WTC11 (cell line): ENCODE measurements around the gene STPG4. TPM values are rescaled to one million over a fixed set of nuclear protein-coding genes. Genes with fewer than 3 reads are reported as not detected.
A peak's percentile ranks its signal among the peaks of the same experiment; 100 is the strongest.

Experiments used
- ATAC-seq: fragments of 200-7000 bp; cut with Tn5 transposase; 2 replicates; pipeline ENCODE4 v1.10.0; 2021; ENCODE audit warnings: mild to moderate bottlenecking, moderate library complexity
- CTCF ChIA-PET: fragments of 300-600 bp; sonication (Branson Sonifier 250); formaldehyde crosslinking; loops from one replicate; lab custom pipeline; 2021; ENCODE audit warnings: antibody characterized with exemption; lab: Charles Lee
- POLR2A ChIA-PET: fragments of 350-600 bp; sonication (Branson Sonifier 250); formaldehyde crosslinking; loops from one replicate; lab custom pipeline; 2021; ENCODE audit warnings: antibody characterized with exemption; lab: Charles Lee
- DNase-seq: peaks from one replicate; pipeline ENCODE4 v3.0.0; 2021; ENCODE audit warnings: low spot score
- H3K27ac Mint-ChIP-seq: 2 replicates; pipeline ENCODE4 v1.8.0; 2021; ENCODE audit warnings: mixed read lengths
- H3K27me3 Mint-ChIP-seq: 2 replicates; pipeline ENCODE4 v1.8.0; 2021; ENCODE audit warnings: low read depth, mild to moderate bottlenecking, moderate library complexity, mixed read lengths
- H3K36me3 Mint-ChIP-seq: 2 replicates; pipeline ENCODE4 v1.8.0; 2021; ENCODE audit warnings: mixed read lengths
- H3K4me1 Mint-ChIP-seq: 2 replicates; pipeline ENCODE4 v1.8.0; 2022; ENCODE audit warnings: mixed read lengths
- H3K4me3 Mint-ChIP-seq: 2 replicates; pipeline ENCODE4 v1.8.0; 2021; ENCODE audit warnings: mild to moderate bottlenecking, moderate library complexity, mixed read lengths
- H3K9me3 Mint-ChIP-seq: 2 replicates; pipeline ENCODE4 v1.8.0; 2021; ENCODE audit warnings: mixed read lengths
- ARID4B ChIP-seq: sonication (generic); formaldehyde crosslinking; IDR thresholded peaks from 2 replicates; pipeline ENCODE4 v1.8.0; 2023; ENCODE audit warnings: missing genetic modification reagents, mild to moderate bottlenecking, borderline replicate concordance
- ATF1 ChIP-seq: sonication (generic); formaldehyde crosslinking; IDR thresholded peaks from 2 replicates; pipeline ENCODE4 v1.8.1; 2023; ENCODE audit warnings: mild to moderate bottlenecking, moderate library complexity, missing genetic modification reagents
- ATF6 ChIP-seq: sonication (generic); formaldehyde crosslinking; IDR thresholded peaks from 2 replicates; pipeline ENCODE4 v1.8.1; 2023; ENCODE audit warnings: mild to moderate bottlenecking, missing genetic modification reagents
- FOXP1 ChIP-seq: sonication (generic); formaldehyde crosslinking; IDR thresholded peaks from 2 replicates; pipeline ENCODE4 v1.8.0; 2022; ENCODE audit warnings: missing genetic modification reagents, mild to moderate bottlenecking, moderate library complexity, borderline replicate concordance
- HMGA2 ChIP-seq: fragments of 250-450 bp; sonication (Bioruptor Pico); IDR thresholded peaks from 2 replicates; pipeline ENCODE4 v1.4.0; 2021; ENCODE audit warnings: mild to moderate bottlenecking, moderate library complexity
- IRF2 ChIP-seq: sonication (generic); formaldehyde crosslinking; IDR thresholded peaks from 2 replicates; pipeline ENCODE4 v1.8.0; 2022; ENCODE audit warnings: low read depth, missing genetic modification reagents, borderline replicate concordance
- MXD4 ChIP-seq: fragments of 250-450 bp; sonication (Bioruptor Pico); IDR thresholded peaks from 2 replicates; pipeline ENCODE4 v1.8.0; 2021; ENCODE audit warnings: mild to moderate bottlenecking, moderate library complexity, borderline replicate concordance
- NFYB ChIP-seq: sonication (generic); formaldehyde crosslinking; conservative IDR thresholded peaks from 2 replicates; pipeline ENCODE4 v1.8.0; 2022; ENCODE audit warnings: low read depth, missing genetic modification reagents
- PRDM15 ChIP-seq: sonication (generic); formaldehyde crosslinking; IDR thresholded peaks from 2 replicates; pipeline ENCODE4 v1.8.0; 2022; ENCODE audit warnings: missing genetic modification reagents
- RELA ChIP-seq: sonication (generic); formaldehyde crosslinking; IDR thresholded peaks from 2 replicates; pipeline ENCODE4 v1.8.1; 2022; ENCODE audit warnings: missing genetic modification reagents, mild to moderate bottlenecking, borderline replicate concordance
- TEAD4 ChIP-seq: sonication (generic); formaldehyde crosslinking; IDR thresholded peaks from 2 replicates; pipeline ENCODE4 v1.8.0; 2022; ENCODE audit warnings: mild to moderate bottlenecking, missing genetic modification reagents
- ZNF263 ChIP-seq: sonication (generic); formaldehyde crosslinking; IDR thresholded peaks from 2 replicates; pipeline ENCODE4 v1.8.1; 2022; ENCODE audit warnings: low read depth, mild to moderate bottlenecking, moderate library complexity, missing genetic modification reagents
- total RNA-seq: library from RNA; stranded (reverse); gene quantifications from 3 replicates; pipeline ENCODE4 v1.2.3, GENCODE V29; 2021
- TF ChIP-seq, protein P1 (sequence below): sonication (generic); formaldehyde crosslinking; IDR thresholded peaks from 2 replicates; pipeline ENCODE4 v1.8.0; 2022; ENCODE audit warnings: mild to moderate bottlenecking, missing genetic modification reagents
- TF ChIP-seq, protein P2 (sequence below): fragments of 250-450 bp; sonication (Bioruptor Pico); IDR thresholded peaks from 2 replicates; pipeline ENCODE4 v1.9.0; 2021; ENCODE audit warnings: mild to moderate bottlenecking, borderline replicate concordance

Gene STPG4
- total RNA-seq, 1 experiment from 2014 or later = not detected

- peak overlapping the region; percentile 66 for H3K27ac Mint-ChIP-seq
- ATAC-seq = peak; percentile 79
- POLR2A ChIA-PET = no interaction called here
- CTCF ChIA-PET = no interaction called here
- TF ChIP-seq ATF6 (CRISPR knock-in tag) = no peak
- no peak for TF ChIP-seq FOXP1 (CRISPR knock-in tag)
- TF ChIP-seq IRF2 = no peak
- TF ChIP-seq MXD4 (CRISPR knock-in tag) = no peak
- no peak for TF ChIP-seq ARID4B (CRISPR knock-in tag)
- TF ChIP-seq PRDM15 (CRISPR knock-in tag) = no peak
- TF ChIP-seq NFYB (CRISPR knock-in tag) = no peak
- no peak for TF ChIP-seq ZNF263 (CRISPR knock-in tag)
- TF ChIP-seq, protein P1, sequence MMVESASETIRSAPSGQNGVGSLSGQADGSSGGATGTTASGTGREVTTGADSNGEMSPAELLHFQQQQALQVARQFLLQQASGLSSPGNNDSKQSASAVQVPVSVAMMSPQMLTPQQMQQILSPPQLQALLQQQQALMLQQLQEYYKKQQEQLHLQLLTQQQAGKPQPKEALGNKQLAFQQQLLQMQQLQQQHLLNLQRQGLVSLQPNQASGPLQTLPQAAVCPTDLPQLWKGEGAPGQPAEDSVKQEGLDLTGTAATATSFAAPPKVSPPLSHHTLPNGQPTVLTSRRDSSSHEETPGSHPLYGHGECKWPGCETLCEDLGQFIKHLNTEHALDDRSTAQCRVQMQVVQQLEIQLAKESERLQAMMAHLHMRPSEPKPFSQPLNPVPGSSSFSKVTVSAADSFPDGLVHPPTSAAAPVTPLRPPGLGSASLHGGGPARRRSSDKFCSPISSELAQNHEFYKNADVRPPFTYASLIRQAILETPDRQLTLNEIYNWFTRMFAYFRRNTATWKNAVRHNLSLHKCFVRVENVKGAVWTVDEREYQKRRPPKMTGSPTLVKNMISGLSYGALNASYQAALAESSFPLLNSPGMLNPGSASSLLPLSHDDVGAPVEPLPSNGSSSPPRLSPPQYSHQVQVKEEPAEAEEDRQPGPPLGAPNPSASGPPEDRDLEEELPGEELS (CRISPR knock-in tag) = no peak
- no peak for TF ChIP-seq TEAD4 (CRISPR knock-in tag)
- no peak for TF ChIP-seq RELA
- TF ChIP-seq, protein P2, sequence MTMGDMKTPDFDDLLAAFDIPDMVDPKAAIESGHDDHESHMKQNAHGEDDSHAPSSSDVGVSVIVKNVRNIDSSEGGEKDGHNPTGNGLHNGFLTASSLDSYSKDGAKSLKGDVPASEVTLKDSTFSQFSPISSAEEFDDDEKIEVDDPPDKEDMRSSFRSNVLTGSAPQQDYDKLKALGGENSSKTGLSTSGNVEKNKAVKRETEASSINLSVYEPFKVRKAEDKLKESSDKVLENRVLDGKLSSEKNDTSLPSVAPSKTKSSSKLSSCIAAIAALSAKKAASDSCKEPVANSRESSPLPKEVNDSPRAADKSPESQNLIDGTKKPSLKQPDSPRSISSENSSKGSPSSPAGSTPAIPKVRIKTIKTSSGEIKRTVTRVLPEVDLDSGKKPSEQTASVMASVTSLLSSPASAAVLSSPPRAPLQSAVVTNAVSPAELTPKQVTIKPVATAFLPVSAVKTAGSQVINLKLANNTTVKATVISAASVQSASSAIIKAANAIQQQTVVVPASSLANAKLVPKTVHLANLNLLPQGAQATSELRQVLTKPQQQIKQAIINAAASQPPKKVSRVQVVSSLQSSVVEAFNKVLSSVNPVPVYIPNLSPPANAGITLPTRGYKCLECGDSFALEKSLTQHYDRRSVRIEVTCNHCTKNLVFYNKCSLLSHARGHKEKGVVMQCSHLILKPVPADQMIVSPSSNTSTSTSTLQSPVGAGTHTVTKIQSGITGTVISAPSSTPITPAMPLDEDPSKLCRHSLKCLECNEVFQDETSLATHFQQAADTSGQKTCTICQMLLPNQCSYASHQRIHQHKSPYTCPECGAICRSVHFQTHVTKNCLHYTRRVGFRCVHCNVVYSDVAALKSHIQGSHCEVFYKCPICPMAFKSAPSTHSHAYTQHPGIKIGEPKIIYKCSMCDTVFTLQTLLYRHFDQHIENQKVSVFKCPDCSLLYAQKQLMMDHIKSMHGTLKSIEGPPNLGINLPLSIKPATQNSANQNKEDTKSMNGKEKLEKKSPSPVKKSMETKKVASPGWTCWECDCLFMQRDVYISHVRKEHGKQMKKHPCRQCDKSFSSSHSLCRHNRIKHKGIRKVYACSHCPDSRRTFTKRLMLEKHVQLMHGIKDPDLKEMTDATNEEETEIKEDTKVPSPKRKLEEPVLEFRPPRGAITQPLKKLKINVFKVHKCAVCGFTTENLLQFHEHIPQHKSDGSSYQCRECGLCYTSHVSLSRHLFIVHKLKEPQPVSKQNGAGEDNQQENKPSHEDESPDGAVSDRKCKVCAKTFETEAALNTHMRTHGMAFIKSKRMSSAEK (CRISPR knock-in tag) = no peak
- TF ChIP-seq HMGA2 (CRISPR knock-in tag) = no peak
- TF ChIP-seq ATF1 (CRISPR knock-in tag) = no peak
- H3K4me3 Mint-ChIP-seq = no peak overlapping the region
- H3K9me3 Mint-ChIP-seq = no peaks in the 10 kb centered on the region
- 0 out of 2 replicates have a peak, but pooled peaks cover 2% of the 10 kb centered on the region for H3K36me3 Mint-ChIP-seq
- H3K27me3 Mint-ChIP-seq = no peaks in the 10 kb centered on the region
- peaks cover 26% of the 10 kb centered on the region for H3K4me1 Mint-ChIP-seq
- DNase-seq = no peak
These were observed 98.7 kb downstream of the STPG4 start for GRCh38 chr2:47056374-47056773.
